Stomach (tissue), 9 donors: ENCODE results near the gene TMEM54. TPM values are rescaled to one million over a fixed set of nuclear protein-coding genes. Genes with fewer than 3 reads are reported as not detected.
A peak's percentile ranks its signal among the peaks of the same experiment; 100 is the strongest.

ENCODE experiments used
- DNase-seq, 2 donors: peaks; one replicate each; pipeline versions ENCODE4 v3.0.0 to v3.0.0-alpha.2; 2013 to 2019
- H3K27ac ChIP-seq, 5 donors: fragments of 200-600 bp in 4 of 5; sonication (generic) in 4 of 5; one replicate each; pipeline ENCODE4 v1.5.1; 2013 to 2019; ENCODE audit warnings: mild to moderate bottlenecking in 1 of 5, moderate library complexity in 1 of 5
- H3K27me3 ChIP-seq, 3 donors: fragments of 200-600 bp; sonication (generic); one replicate each; pipeline ENCODE4 v1.5.1; 2017 to 2019; ENCODE audit warnings: mixed run types in 1 of 3
- H3K36me3 ChIP-seq, 4 donors: fragments of 200-600 bp; sonication (generic); 1 replicate in 3 of 4; 2 replicates in 1 of 4; pipeline ENCODE4 v1.5.1; 2016 to 2019
- H3K4me1 ChIP-seq, 4 donors: fragments of 200-600 bp; sonication (generic); one replicate each; pipeline ENCODE4 v1.5.1; 2016 to 2019
- H3K4me3 ChIP-seq, 4 donors: fragments of 200-600 bp; sonication (generic) in 3 of 4; one replicate each; pipeline ENCODE4 v1.5.1; 2016 to 2019; ENCODE audit warnings: mild to moderate bottlenecking in 1 of 4
- H3K9me3 ChIP-seq, 4 donors: fragments of 200-600 bp; sonication (generic); one replicate each; pipeline ENCODE4 v1.5.1; 2016 to 2019
- CTCF ChIP-seq, 7 experiments: fragments of 450-650 bp in 4 of 7; fragments of 200-600 bp in 3 of 7; sonication (generic) in 3 of 7; IDR thresholded peaks; one replicate each; pipeline ENCODE4 v1.5.1; 2016 to 2019; ENCODE audit warnings: antibody characterized with exemption in 7 of 7, control low read depth in 2 of 7, mild to moderate bottlenecking in 1 of 7
- EP300 ChIP-seq: sonication (generic); formaldehyde crosslinking; IDR thresholded peaks from one replicate; pipeline ENCODE4 v1.6.1; 2017; ENCODE audit warnings: antibody characterized with exemption
- POLR2A ChIP-seq, 4 donors: fragments of 450-650 bp; IDR thresholded peaks; one replicate each; pipeline ENCODE4 v1.6.1; 2016; ENCODE audit warnings: antibody characterized with exemption in 4 of 4, control low read depth in 2 of 4, mild to moderate bottlenecking in 1 of 4, moderate library complexity in 1 of 4
- POLR2AphosphoS5 ChIP-seq, 3 donors: sonication (generic); formaldehyde crosslinking; IDR thresholded peaks; one replicate each; pipeline ENCODE4 v1.6.1; 2016; ENCODE audit warnings: antibody characterized with exemption in 3 of 3
- WGBS, 5 donors: extraction: QIAGEN DNeasy Blood & Tissue Kit in 3 of 5; methylation state at CpG; one replicate each; pipeline versions ENCODE4 v1.1.5 to v1.1.7; 2013 to 2018; 5-methylcytosine and 5-hydroxymethylcytosine counted together
- intact Hi-C: fragments of 100-400 bp; cut with DNase I; formaldehyde crosslinking; loops from one replicate; pipeline ENCODE4 v1.15.1; 2023; ENCODE audit warnings: low total_unique reads
- polyA plus RNA-seq, 3 donors: library from polyadenylated mRNA; stranded (reverse); fragments of 200-250 nt; gene quantifications; one replicate each; pipeline ENCODE4 v1.2.3, GENCODE V29; 2013
- total RNA-seq, 5 donors: library from RNA; depleted of rRNA; stranded (reverse); fragments of >200 nt; gene quantifications; one replicate each; pipeline versions ENCODE4 v1.1.0 to v1.2.3, GENCODE V29; 2014 to 2016
- donor health status: healthy with polysubstance abuse.
- donor health status: Bipolar disorder and iron deficiency.
- donor health status: healthy.

TMEM54 gene
- total and polyA plus RNA-seq, 8 donors: 34.9 to 408 (median 159) TPM

DNA sequence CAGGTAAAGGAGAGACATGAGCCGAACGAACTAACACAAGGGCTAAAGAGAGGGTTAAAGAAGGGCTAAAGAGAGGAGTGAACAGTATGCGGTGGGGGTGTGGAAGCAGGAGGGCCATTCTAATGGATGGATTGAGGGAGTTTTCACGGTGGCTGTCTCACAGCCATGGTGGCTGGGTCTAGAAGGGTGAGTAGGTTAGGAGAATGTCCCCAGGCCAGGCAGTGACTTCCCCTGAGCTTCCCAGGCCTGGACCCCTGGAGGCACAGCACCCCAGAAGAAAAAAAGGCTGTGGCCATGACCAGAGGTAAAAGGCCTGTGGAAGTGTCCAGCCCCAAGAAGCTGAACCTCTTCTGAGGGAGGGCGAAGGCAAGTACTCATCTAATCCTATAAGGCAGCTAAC lies 34.0 kb downstream of the TMEM54 start:
- no peaks in the 10 kb centered on the region for H3K9me3 ChIP-seq
- intact Hi-C loops: no loop called here
- peaks cover 12 to 38% (median 23%) of the 10 kb centered on the region in 4 donors for H3K4me1 ChIP-seq
- no peak overlapping the region for H3K4me3 ChIP-seq
- TF ChIP-seq CTCF (IDR thresholded peaks at IDR 0.05) (no peak), EP300 (no peak), POLR2A (IDR thresholded peaks at IDR 0.05) (no peak), POLR2AphosphoS5 (IDR thresholded peaks at IDR 0.05) (no peak)
- 87 to 92% (median 88%) methylated on average over 5 of the region's 5 CpGs for WGBS, 5 donors
- peaks cover 0 to 26% (median 19%) of the 10 kb centered on the region in 3 donors for H3K27me3 ChIP-seq
- DNase-seq: no peak
- H3K36me3 ChIP-seq: peaks cover 0 to 36% (median 26%) of the 10 kb centered on the region in 4 donors
- no peak overlapping the region for H3K27ac ChIP-seq

DNA sequence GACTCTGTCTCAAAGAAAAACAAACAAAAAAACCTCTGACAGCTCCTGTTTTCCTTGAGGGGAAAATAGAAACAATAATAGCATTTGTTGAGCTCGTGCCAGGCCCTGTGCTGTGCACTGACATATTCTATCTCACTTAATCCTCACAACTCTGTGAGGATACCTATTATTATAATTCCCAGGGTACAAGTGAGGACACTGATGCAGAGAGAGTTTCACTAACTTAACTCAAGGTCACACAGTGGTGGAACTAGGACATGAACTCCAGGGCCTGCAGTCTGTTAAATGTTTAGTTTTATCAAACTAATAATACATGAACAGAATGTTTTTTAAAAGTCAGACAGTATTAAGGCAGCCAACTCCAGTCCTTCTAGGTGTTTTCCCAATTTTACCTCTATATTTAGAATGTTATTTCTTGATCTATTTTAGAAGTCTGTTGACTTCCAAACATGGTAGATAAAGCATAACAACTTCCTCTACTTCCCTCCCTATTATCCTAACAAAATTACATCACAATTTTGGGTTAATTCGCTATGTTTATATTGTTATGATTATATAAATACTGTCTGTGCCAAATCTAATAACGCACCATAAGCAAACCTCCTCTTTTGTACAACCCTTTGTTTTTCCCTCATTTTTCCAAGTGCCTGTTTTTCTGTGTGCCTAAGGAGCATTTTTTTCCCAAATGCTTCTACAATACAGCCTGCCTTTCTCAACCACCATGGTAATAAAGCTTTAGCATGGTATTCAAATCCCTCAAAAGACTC lies 35.4 kb downstream of the TMEM54 start:
- H3K4me3 ChIP-seq: no peak overlapping the region
- no peak for TF ChIP-seq CTCF (IDR thresholded peaks at IDR 0.05)
- TF ChIP-seq EP300: no peak
- no peak for TF ChIP-seq POLR2A (IDR thresholded peaks at IDR 0.05)
- no peak for TF ChIP-seq POLR2AphosphoS5 (IDR thresholded peaks at IDR 0.05)
- H3K27ac ChIP-seq: peak overlapping the region in 1 of 5 donors; percentile 42
- intact Hi-C loops: no loop called here
- peaks cover 0 to 13% (median 6%) of the 10 kb centered on the region in 3 donors for H3K27me3 ChIP-seq
- H3K9me3 ChIP-seq: no peaks in the 10 kb centered on the region
- WGBS, 5 donors: 28 to 44% (median 35%) methylated on average over 3 of the region's 3 CpGs
- peaks cover 7 to 34% (median 20%) of the 10 kb centered on the region in 4 donors for H3K4me1 ChIP-seq
- no peak for DNase-seq
- peaks cover 0 to 48% (median 37%) of the 10 kb centered on the region in 4 donors for H3K36me3 ChIP-seq

GRCh38 chr1:32864375-32865019 lies 36.7 kb downstream of the TMEM54 start:
- no peak for DNase-seq
- no peak overlapping the region for H3K4me3 ChIP-seq
- WGBS, 5 donors: 95 to 98% (median 96%) methylated on average over 8 of the region's 8 CpGs
- peaks cover 0 to 23% (median 12%) of the 10 kb centered on the region in 4 donors for H3K4me1 ChIP-seq
- H3K36me3 ChIP-seq: peaks cover 0 to 58% (median 46%) of the 10 kb centered on the region in 4 donors
- no peak for TF ChIP-seq POLR2A (IDR thresholded peaks at IDR 0.05)
- no peak for TF ChIP-seq CTCF (IDR thresholded peaks at IDR 0.05)
- no peak for TF ChIP-seq POLR2AphosphoS5 (IDR thresholded peaks at IDR 0.05)
- no peak for TF ChIP-seq EP300
- no peak overlapping the region for H3K27ac ChIP-seq
- H3K27me3 ChIP-seq: peaks cover 0 to 1% (median 0%) of the 10 kb centered on the region in 3 donors
- intact Hi-C loops: no loop called here
- no peaks in the 10 kb centered on the region for H3K9me3 ChIP-seq

DNA sequence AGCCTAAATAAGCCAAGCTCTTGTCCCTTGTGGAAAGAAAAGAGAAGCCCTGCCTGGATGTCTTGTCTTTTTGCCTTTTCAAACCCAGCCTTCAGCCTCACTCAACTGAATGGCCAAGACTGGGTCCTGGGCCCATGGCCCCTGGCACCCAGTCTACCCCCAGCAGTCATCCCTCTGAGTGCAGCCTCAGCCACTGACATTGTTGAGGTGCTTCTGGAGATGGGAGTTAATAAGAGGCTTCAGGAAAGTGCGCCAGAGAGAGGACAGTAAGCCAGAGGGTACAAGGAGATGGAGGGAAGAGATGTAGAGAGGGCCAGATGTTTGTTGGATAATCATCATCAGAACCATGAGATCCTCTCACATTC lies 37.3 kb downstream of the TMEM54 start:
- Histone ChIP-seq H3K4me1 (peaks cover 0 to 20% (median 12%) of the 10 kb centered on the region in 4 donors), H3K36me3 (peaks cover 0 to 61% (median 47%) of the 10 kb centered on the region in 4 donors), H3K4me3 (no peak overlapping the region), H3K9me3 (no peaks in the 10 kb centered on the region), H3K27ac (no peak overlapping the region), H3K27me3 (no peaks in the 10 kb centered on the region)
- TF ChIP-seq POLR2AphosphoS5 (IDR thresholded peaks at IDR 0.05) (no peak), POLR2A (IDR thresholded peaks at IDR 0.05) (no peak), EP300 (no peak), CTCF (IDR thresholded peaks at IDR 0.05) (no peak)
- intact Hi-C loops: no loop called here
- 84 to 100% (median 92%) methylated on average over 1 of the region's 1 CpG for WGBS, 5 donors
- no peak for DNase-seq
